K562 (cell line): ENCODE results near the gene ATG7. TPM values are rescaled to one million over a fixed set of nuclear protein-coding genes. Genes with fewer than 3 reads are reported as not detected.
A peak's percentile ranks its signal among the peaks of the same experiment; 100 is the strongest.

Experiments used
- ATAC-seq: fragments of 200-7000 bp; cut with Tn5 transposase; 3 replicates; pipeline ENCODE4 v1.9.1; 2020; ENCODE audit warnings: moderate library complexity
- BruUV-seq: library from RNA; stranded (reverse); fragments of 400-500 nt; replicated peaks from 2 replicates; lab custom pipeline; 2021; lab: Mats Ljungman, UMichigan
- CTCF ChIA-PET: fragments of 300-600 bp; formaldehyde crosslinking; extraction: SDS; loops from one replicate; lab custom pipeline; 2021; ENCODE audit warnings: low intra/inter-chr PET ratio; lab: Yijun Ruan, JAX
- POLR2A ChIA-PET: fragments of 300-600, 350-650 bp; sonication (Branson Sonifier 250); formaldehyde crosslinking; extraction: SDS; loops from one replicate; lab custom pipeline; 2021; ENCODE audit warnings: antibody characterized with exemption, inconsistent platforms; lab: Yijun Ruan, JAX
- DNase-seq, 4 experiments: peaks; one replicate each; pipeline versions ENCODE4 v3.0.0 to v3.0.0-alpha.2; 2011 to 2018; ENCODE audit warnings: low spot score in 3 of 4, mixed read lengths in 3 of 4; ENCODE audit errors: extremely low read depth in 1 of 4
- FAIRE-seq: peaks from 2 replicates; lab custom pipeline; 2011; peaks lifted over from hg19 to GRCh38; lab: Jason Lieb, UNC
- H2AFZ ChIP-seq: 2 replicates; pipeline ENCODE4 v1.6.0; 2011; ENCODE audit warnings: low read depth, low read length, control low read depth, inconsistent platforms
- H3K27ac ChIP-seq: fragments of 200-600 bp; 3 replicates; pipeline ENCODE4 v1.8.0; 2011; ENCODE audit warnings: low read depth, mild to moderate bottlenecking, control low read depth, inconsistent platforms, low read length, moderate library complexity, mixed read lengths; ENCODE audit errors: extremely low read depth
- H3K27me3 ChIP-seq, 2 experiments: fragments of 300-600 bp in 1 of 2; 2 replicates in 1 of 2; 3 replicates in 1 of 2; pipeline versions ENCODE4 v1.6.0 to v1.8.0; 2011; ENCODE audit warnings: inconsistent platforms in 2 of 2, low read length in 2 of 2, mild to moderate bottlenecking in 1 of 2, mixed read lengths in 1 of 2, moderate library complexity in 1 of 2; ENCODE audit not compliant: control insufficient read depth in 2 of 2, insufficient read depth in 2 of 2
- H3K36me3 ChIP-seq: fragments of 300-600 bp; 3 replicates; pipeline ENCODE4 v1.8.0; 2011; ENCODE audit warnings: mild to moderate bottlenecking, low read length, inconsistent platforms; ENCODE audit not compliant: control insufficient read depth, insufficient read depth
- H3K4me1 ChIP-seq, 2 experiments: fragments of 200-600 bp in 1 of 2; replicated peaks in 1 of 2; 2 replicates in 1 of 2; 3 replicates in 1 of 2; pipeline versions ENCODE4 v1.5.1 to v1.8.0; 2011; ENCODE audit warnings: inconsistent platforms in 2 of 2, low read length in 2 of 2, mild to moderate bottlenecking in 1 of 2, mixed read lengths in 1 of 2, moderate library complexity in 1 of 2; ENCODE audit not compliant: control insufficient read depth in 2 of 2, insufficient read depth in 2 of 2
- H3K4me2 ChIP-seq: 2 replicates; pipeline ENCODE4 v1.6.1; 2011; ENCODE audit warnings: low read length, control low read depth, inconsistent platforms, mixed read lengths; ENCODE audit not compliant: insufficient read depth
- H3K4me3 ChIP-seq: fragments of 200-600 bp; sonication (generic), shearing (Covaris generic); 2 replicates; pipeline ENCODE4 v1.5.1; 2016; ENCODE audit warnings: control low read depth, inconsistent platforms
- H3K79me2 ChIP-seq: fragments of 200-600 bp; 3 replicates; pipeline ENCODE4 v1.8.0; 2011; ENCODE audit warnings: low read length, inconsistent platforms; ENCODE audit not compliant: control insufficient read depth, insufficient read depth
- H3K9ac ChIP-seq, 2 experiments: 2 replicates each; pipeline versions ENCODE4 v1.6.0 to v1.6.1; 2011; ENCODE audit warnings: low read depth in 2 of 2, low read length in 2 of 2, control low read depth in 1 of 2, inconsistent platforms in 1 of 2, mild to moderate bottlenecking in 1 of 2, mixed read lengths in 1 of 2; ENCODE audit not compliant: insufficient read depth in 1 of 2
- H3K9me1 ChIP-seq: one replicate; pipeline ENCODE4 v1.6.0; 2011; ENCODE audit warnings: inconsistent platforms, mild to moderate bottlenecking, low read length, moderate library complexity; ENCODE audit not compliant: control insufficient read depth, insufficient read depth
- H3K9me3 ChIP-seq: replicated peaks from 2 replicates; pipeline ENCODE4 v1.5.1; 2011; ENCODE audit warnings: low read depth, low read length, inconsistent platforms; ENCODE audit not compliant: control insufficient read depth, insufficient read depth
- H4K20me1 ChIP-seq: replicated peaks from 2 replicates; pipeline ENCODE4 v1.6.1; 2011; ENCODE audit warnings: low read length, inconsistent platforms, mixed read lengths; ENCODE audit not compliant: control insufficient read depth, insufficient read depth
- DMBX1 ChIP-seq: fragments of 250-450 bp; sonication (Bioruptor Pico); IDR thresholded peaks from 2 replicates; pipeline ENCODE4 v1.8.0; 2022; ENCODE audit warnings: inconsistent platforms, mild to moderate bottlenecking, moderate library complexity, borderline replicate concordance
- E2F6 ChIP-seq, 2 experiments: IDR thresholded peaks; 2 replicates each; pipeline ENCODE4 v1.6.1; 2011; ENCODE audit warnings: borderline replicate concordance in 1 of 2, control low read depth in 1 of 2, low read depth in 1 of 2, low read length in 1 of 2, mild to moderate bottlenecking in 1 of 2, mixed read lengths in 1 of 2, moderate library complexity in 1 of 2; ENCODE audit not compliant: insufficient read depth in 1 of 2, insufficient read length in 1 of 2, poor library complexity in 1 of 2, severe bottlenecking in 1 of 2; ENCODE audit errors: extremely low read depth in 1 of 2
- FOS ChIP-seq: IDR thresholded peaks from 3 replicates; pipeline ENCODE4 v1.6.1; 2011; ENCODE audit not compliant: insufficient read length; ENCODE audit errors: extremely low read depth
- HDAC3 ChIP-seq: fragments of 450-650 bp; IDR thresholded peaks from 2 replicates; pipeline ENCODE4 v1.6.1; 2018; ENCODE audit warnings: borderline replicate concordance, mild to moderate bottlenecking, moderate library complexity; ENCODE audit not compliant: partially characterized antibody
- MECOM ChIP-seq: fragments of 250-450 bp; sonication (Bioruptor Pico); IDR thresholded peaks from 2 replicates; pipeline ENCODE4 v1.8.0; 2022; ENCODE audit warnings: inconsistent platforms
- POLR3G ChIP-seq: IDR thresholded peaks from 2 replicates; pipeline ENCODE4 v1.6.1; 2011; ENCODE audit not compliant: insufficient read length, insufficient replicate concordance; ENCODE audit errors: extremely low read depth
- RBM17 ChIP-seq: fragments of 200-400 bp; formaldehyde crosslinking; IDR thresholded peaks from 2 replicates; pipeline ENCODE4 v1.6.1; 2017; ENCODE audit warnings: low read depth, mild to moderate bottlenecking, low read length, borderline replicate concordance
- RCOR1 ChIP-seq, 2 experiments: IDR thresholded peaks; 2 replicates each; pipeline ENCODE4 v1.6.1; 2012; ENCODE audit warnings: low read depth in 2 of 2, low read length in 2 of 2, borderline replicate concordance in 1 of 2, improper control_type of control experiment in 1 of 2
- SRSF7 ChIP-seq: fragments of 200-400 bp; formaldehyde crosslinking; optimal IDR thresholded peaks from 2 replicates; pipeline ENCODE3; 2017; ENCODE audit warnings: mild to moderate bottlenecking, low read depth, low read length
- XRCC5 ChIP-seq: fragments of 200-400 bp; formaldehyde crosslinking; IDR thresholded peaks from 2 replicates; pipeline ENCODE4 v1.6.1; 2017; ENCODE audit warnings: low read depth, mild to moderate bottlenecking, low read length
- ZBED1 ChIP-seq: IDR thresholded peaks from 2 replicates; pipeline ENCODE4 v1.6.1; 2014
- ZBTB17 ChIP-seq: fragments of 450-650 bp; formaldehyde crosslinking; IDR thresholded peaks from 2 replicates; pipeline ENCODE4 v1.4.0; 2020; ENCODE audit warnings: mild to moderate bottlenecking
- ZNF134 ChIP-seq: fragments of 250-450 bp; sonication (Bioruptor Pico); conservative IDR thresholded peaks from 2 replicates; pipeline ENCODE4 v1.4.0; 2020
- ZNF282 ChIP-seq: sonication (generic); formaldehyde crosslinking; IDR thresholded peaks from 2 replicates; pipeline ENCODE4 v1.8.1; 2023; ENCODE audit warnings: missing genetic modification reagents
- ZNF449 ChIP-seq: fragments of 250-450 bp; sonication (Bioruptor Pico); IDR thresholded peaks from 2 replicates; pipeline ENCODE4 v1.8.0; 2022; ENCODE audit warnings: moderate library complexity, mild to moderate bottlenecking, inconsistent platforms
- ZNF639 ChIP-seq, 2 experiments: fragments of 200-800 bp in 1 of 2; sonication (Bioruptor generic) in 1 of 2; sonication (generic) in 1 of 2; formaldehyde crosslinking in 1 of 2; IDR thresholded peaks in 1 of 2; conservative IDR thresholded peaks in 1 of 2; 2 replicates each; pipeline versions ENCODE4 v1.5.0 to v1.6.1; 2016 to 2020; ENCODE audit warnings: missing compliant biosample characterization in 1 of 2, missing genetic modification characterization in 1 of 2, missing genetic modification reagents in 1 of 2
- WGBS: fragments of 100-300 bp; shearing (Covaris generic); methylation state at CpG from one replicate; pipeline ENCODE4 v1.1.6; 2016; ENCODE audit warnings: low coverage, mixed read lengths; ENCODE audit not compliant: insufficient coverage; ENCODE audit errors: missing lambda C conversion rate; 5-methylcytosine and 5-hydroxymethylcytosine counted together
- in situ Hi-C: fragments of 300-500 bp; cut with MboI; formaldehyde crosslinking; loops from 4 replicates; pipeline ENCODE4 v1.15.0; 2018; ENCODE audit warnings: inconsistent platforms, mixed read lengths
- intact Hi-C: fragments of 100-400 bp; cut with micrococcal nuclease; formaldehyde crosslinking; loops from 2 replicates; pipeline ENCODE4 v1.14.2; 2022
- polyA plus RNA-seq, 8 experiments: library from polyadenylated mRNA; depleted of rRNA in 4 of 8; stranded (reverse) in 5 of 8; unstranded in 3 of 8; fragments of >200 nt; fragmentation: Nextera tagmentation in 2 of 8; fragmentation: Illumina TruSeq in 1 of 8; extraction: Ambion mirVana in 2 of 8; extraction: Trizol in 1 of 8; gene quantifications; 2 replicates each; pipeline versions ENCODE4 v1.2.1 to v1.2.3, GENCODE V29; 2011 to 2014; ENCODE audit warnings: inconsistent platforms in 1 of 8, missing spikeins in 1 of 8
- total RNA-seq, 7 experiments: library from RNA; depleted of rRNA in 6 of 7; stranded (reverse); fragments of >200 nt in 6 of 7; fragmentation: Illumina TruSeq in 2 of 7; extraction: Trizol in 2 of 7; gene quantifications; 2 replicates each; pipeline versions ENCODE4 v1.2.1 to v1.2.3, GENCODE V29; 2011 to 2021; ENCODE audit warnings: low replicate concordance in 1 of 7

ATG7 gene
- total and polyA plus RNA-seq, 9 of the 15 experiments (the other 6 are each of a cell fraction or from before 2014, with no cell fraction given): 18.3 to 45.3 (median 33.6) TPM

GRCh38 chr3:11290743-11291680 lies 18.8 kb downstream of the ATG7 start:
- no peak overlapping the region; the same call in 1 of the 2 replicates for H2AFZ ChIP-seq
- in situ Hi-C loops: no loop called here
- H3K27ac ChIP-seq: peak overlapping the region; percentile 89
- H4K20me1 ChIP-seq: no peaks in the 10 kb centered on the region
- no peaks in the 10 kb centered on the region for H3K27me3 ChIP-seq
- DNase-seq: peak in 2 of 4 experiments; percentile 62 to 82
- peak overlapping the region in 1 of 2 experiments; percentile 21; a peak in 1 of 4 replicates for H3K9ac ChIP-seq
- peak; percentile 69 for ATAC-seq
- FAIRE-seq: peak; percentile 62
- H3K9me3 ChIP-seq: no peaks in the 10 kb centered on the region
- peaks cover 15% of the 10 kb centered on the region; the same call in 2 of the 3 replicates for H3K36me3 ChIP-seq
- peak overlapping the region; percentile 47 for H3K4me2 ChIP-seq
- POLR2A ChIA-PET: interaction anchor here (0.6 to 5.8 kb wide), 9 partner anchors 9 to 57 kb away, joined by 3 to 33 read pairs (median 5); partner anchors contain the start of gene ATG7
- intact Hi-C loops: loop anchor here (2.0 kb wide), 1 partner anchor 18 kb away; the partner anchor contains the start of gene ATG7
- BruUV-seq: no TSS peak
- peaks cover 17 to 55% of the 10 kb centered on the region in 2 experiments for H3K4me1 ChIP-seq
- H3K9me1 ChIP-seq: no peaks in the 10 kb centered on the region
- H3K4me3 ChIP-seq: no peak overlapping the region
- H3K79me2 ChIP-seq: peaks cover 34% of the 10 kb centered on the region
- CTCF ChIA-PET: no interaction called here
- WGBS: 11% methylated on average over 10 of the region's 11 CpGs
- TF ChIP-seq ZBED1 (no peak), DMBX1 (no peak), SRSF7 (no peak), E2F6 (IDR thresholded peaks at IDR 0.05; ENCODE audit: borderline replicate concordance in 1 of 2, extremely low read depth in 1 of 2, insufficient read depth in 1 of 2, insufficient read length in 1 of 2, low read depth in 1 of 2, low read length in 1 of 2, poor library complexity in 1 of 2, severe bottlenecking in 1 of 2) (no peak), XRCC5 (no peak), ZBTB17 (CRISPR knock-in tag) (no peak), RCOR1 (IDR thresholded peaks at IDR 0.05; ENCODE audit: borderline replicate concordance in 1 of 2, low read depth in 2 of 2, low read length in 2 of 2) (0 out of 4 replicates have a peak, but pooled peaks of 1 of the 2 experiments have one; percentile 36), ZNF449 (no peak), ZNF134 (CRISPR knock-in tag) (no peak), ZNF639 (CRISPR knock-in tag; conservative IDR thresholded peaks at IDR 0.05 in 1 of 2, IDR thresholded peaks at IDR 0.05 in 1 of 2) (peak in 1 of 2 experiments; percentile 50; a peak in 1 of 4 replicates), ZNF282 (CRISPR knock-in tag) (no peak), MECOM (CRISPR knock-in tag) (no peak), RBM17 (no peak), POLR3G (no peak), HDAC3 (no peak), FOS (peak; percentile 32)
